GM21528 (cell line): ENCODE results near the gene TRIM72.
"Not testable (repeated sequence)": the region's sequence is repeated elsewhere in the genome, so short reads cannot be mapped to it uniquely, and the experiment has no call there.

Experiments
- ATAC-seq: cut with Tn5 transposase; IDR thresholded peaks from one replicate; pipeline ENCODE4 v1.9.1; 2021; ENCODE audit warnings: mild to moderate bottlenecking, moderate library complexity; ENCODE audit not compliant: unreplicated experiment, low FRiP score

The TRIM72 gene

DNA sequence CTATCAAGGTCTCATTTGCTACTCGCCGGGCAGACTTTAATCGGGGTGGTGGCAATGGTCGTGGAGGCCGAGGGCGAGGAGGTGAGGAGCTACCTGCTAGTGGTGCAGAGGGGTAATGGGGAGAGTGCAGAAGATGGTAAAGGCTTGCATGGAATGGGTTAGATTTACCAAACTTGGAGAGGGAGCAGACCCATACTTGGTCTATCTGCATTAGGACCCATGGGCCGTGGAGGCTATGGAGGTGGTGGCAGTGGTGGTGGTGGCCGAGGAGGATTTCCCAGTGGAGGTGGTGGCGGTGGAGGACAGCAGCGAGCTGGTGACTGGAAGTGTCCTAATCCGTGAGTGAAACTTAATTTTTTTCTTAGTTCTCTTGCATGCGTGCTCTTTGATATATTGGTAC, 23.9 kb upstream of the TRIM72 start:
- no peak for ATAC-seq

- ATAC-seq: no peak
These were observed 23.0 kb upstream of the TRIM72 start for GRCh38 chr16:31190818-31191444.

- no peak for ATAC-seq
These were observed 22.1 kb upstream of the TRIM72 start for GRCh38 chr16:31191697-31192428.

GRCh38 chr16:31192856-31193642, 20.9 kb upstream of the TRIM72 start:
- ATAC-seq: no peak

DNA sequence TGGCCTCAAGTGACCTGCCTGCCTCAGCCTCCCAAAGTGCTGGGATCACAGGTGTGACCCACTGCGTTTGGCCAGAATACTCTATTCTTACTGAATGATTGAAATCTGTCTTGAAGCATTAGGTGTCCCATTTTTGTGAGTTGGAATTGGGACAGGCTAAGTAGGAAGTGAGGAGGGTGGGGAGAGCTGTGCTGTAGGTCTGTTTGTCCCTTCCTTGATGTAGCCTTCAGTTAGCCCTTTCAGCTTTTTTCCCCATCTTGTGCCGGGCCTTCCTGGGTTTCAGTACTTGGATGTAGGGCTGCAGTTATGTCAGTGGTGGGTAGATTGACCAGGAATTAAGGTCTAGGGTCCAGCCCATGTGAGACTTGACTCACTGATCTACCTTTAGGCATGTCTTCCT, 20.0 kb upstream of the TRIM72 start:
- no peak for ATAC-seq

- no peak for ATAC-seq
These were observed 19.0 kb upstream of the TRIM72 start for GRCh38 chr16:31194898-31195297.

GRCh38 chr16:31195861-31196260, 18.1 kb upstream of the TRIM72 start:
- not testable (repeated sequence) for ATAC-seq

DNA sequence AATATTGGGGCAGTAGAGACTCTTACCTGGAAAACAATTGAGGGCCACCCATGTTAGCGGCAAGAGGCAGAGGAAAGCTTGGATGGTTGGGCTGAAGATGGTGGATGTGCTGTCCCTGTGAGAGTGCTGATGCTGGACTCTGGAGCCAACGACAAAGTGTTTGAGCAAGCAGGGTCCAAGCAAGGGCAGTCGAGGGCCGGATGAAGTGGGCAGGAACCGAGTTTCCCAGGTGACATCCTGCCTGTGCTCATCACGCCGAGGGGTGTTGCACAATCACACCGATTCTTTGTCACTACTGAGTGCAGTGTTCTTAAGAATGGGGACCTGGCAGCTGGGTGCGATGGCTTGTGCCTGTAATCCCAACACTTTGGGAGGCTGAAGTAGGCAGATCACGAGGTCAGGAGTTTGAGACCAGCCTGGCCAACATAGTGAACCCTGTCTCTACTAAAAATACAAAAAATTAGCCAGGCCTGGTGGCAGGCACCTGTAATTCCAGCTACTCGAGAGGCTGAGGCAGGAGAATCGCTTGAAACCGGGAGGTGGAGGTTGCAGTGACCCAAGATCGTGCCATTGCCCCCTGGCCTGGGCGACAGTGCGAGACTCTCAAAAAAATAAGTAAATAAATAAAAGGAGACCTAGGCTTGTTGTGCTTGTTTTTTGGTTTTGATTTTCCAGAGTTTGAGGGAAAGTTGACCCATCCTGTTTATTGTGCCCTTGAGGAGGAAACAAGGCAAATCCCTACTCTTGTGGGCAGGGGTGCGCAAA, 17.4 kb upstream of the TRIM72 start:
- ATAC-seq: no peak

GRCh38 chr16:31198207-31198882, 15.6 kb upstream of the TRIM72 start:
- no peak for ATAC-seq

- ATAC-seq: no peak
These were observed 14.4 kb upstream of the TRIM72 start for GRCh38 chr16:31199430-31200041.

DNA sequence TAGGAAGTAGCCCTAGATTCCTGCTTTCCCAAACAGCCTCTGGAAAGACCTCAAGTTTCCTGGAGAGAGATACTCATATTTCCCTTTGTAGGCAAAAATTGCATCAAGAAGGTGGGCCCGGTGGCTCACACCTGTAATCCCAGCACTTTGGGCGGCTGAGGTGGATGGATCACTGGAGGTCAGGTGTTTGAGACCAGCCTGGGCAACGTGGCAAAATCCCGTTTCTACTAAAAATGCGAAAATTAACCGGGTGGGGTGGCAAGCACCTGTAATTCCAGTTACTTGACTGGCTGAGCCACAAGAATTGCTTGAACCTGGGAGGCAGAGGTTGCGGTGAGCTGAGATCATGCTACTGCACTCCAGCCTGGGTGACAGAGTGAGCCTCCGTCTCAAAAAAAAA, 13.8 kb upstream of the TRIM72 start:
- ATAC-seq: not testable (repeated sequence)

DNA sequence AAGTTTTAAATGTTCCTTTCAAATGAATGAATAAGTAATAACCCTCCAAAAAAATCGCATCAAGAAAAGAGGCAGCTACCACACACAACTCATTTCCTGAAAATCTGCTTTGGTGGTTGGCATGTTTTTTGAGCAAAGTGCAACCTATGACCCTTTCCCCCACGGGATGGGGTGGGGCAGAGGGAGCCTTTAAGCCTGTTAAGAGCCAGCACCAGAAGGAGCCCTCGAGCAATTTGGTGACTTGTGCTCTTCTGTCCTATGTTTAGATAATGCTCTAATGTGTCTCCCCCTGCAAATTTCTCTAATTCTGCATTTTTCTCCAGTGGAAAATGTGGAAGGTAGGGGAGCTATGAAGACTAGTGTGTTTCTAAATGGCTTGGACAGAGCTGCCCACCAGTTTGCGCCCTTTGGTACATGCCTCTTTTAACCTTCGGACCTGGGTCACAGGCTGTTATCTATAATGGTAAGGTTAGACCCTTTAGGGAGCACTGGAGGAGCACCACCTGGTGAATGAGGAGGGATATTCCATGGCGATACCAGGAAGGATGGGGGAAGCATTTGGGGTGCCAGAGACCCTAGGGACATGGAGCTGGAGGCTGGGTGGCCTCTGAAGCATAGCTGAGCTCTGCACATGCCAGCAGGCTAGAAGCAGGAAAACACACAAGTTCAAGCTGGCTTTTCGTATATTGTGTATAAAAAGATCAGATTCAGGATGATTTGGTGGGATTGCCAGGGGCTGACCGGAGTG, 12.9 kb upstream of the TRIM72 start:
- ATAC-seq: no peak

GRCh38 chr16:31201582-31202413, 12.1 kb upstream of the TRIM72 start:
- ATAC-seq: peak; percentile 59

- ATAC-seq: peak; percentile 42
These were observed 11.2 kb upstream of the TRIM72 start, which contains the start of gene PYCARD for GRCh38 chr16:31202414-31203375. TSS of gene PYCARD (minus strand) at chr16:31202760. CDS start at chr16:31202690, 70 bp downstream.

DNA sequence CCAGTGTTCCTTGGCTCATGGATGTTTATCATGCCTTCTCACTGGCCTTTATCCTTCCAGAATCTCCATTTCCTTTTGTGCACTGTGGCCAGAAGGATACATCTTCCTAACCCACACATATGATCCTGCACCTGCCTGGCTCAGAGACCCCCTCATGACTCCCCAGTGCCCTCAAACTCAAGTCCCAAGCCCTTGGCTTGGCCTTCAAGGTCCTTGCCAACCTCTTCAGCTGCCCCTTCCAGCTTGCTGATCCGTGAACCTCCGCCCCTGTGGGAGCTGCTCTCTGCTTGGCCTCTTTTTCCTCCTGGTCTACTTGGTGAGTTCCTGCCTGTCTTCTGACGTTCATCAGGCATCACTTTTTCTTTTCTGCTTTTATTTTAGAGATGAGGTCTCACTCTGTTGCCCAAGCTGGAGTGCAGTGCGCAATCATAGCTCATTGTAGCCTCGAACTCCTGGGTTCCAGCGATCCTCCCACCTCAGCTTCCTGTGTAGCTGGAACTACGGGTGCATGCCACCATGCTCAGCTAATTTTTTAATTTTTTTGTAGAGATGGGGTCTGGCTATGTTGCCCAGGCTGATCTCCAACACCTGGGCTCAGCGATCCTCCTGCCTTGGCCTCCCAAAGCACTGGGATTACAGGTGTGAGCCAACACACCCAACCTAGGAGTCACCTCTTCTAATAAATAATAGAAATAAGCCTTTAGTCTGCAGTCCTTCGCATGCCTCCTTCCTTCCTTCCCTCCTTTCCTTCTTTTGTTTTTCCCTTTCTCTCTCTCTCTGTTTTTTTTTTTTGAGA, 8.8 kb upstream of the TRIM72 start:
- ATAC-seq: no peak

DNA sequence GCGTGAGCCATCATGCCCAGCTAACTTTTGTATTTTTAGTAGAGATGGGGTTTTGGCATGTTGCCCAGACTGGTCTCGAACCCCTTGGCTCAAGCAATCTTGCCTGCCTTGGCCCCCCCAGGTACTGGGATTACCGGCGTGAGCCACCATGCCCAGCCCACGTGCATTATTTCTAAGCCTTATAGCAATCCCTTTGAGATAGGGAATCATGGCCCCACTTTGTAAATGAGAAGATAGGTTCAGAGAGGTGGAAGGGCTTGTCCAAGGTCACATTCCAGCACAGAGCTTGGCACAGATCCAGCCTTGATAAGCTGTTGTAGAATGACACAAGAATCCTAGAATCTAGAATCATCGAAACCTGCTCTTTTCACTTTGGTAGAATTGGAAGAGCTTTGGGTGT, 7.1 kb upstream of the TRIM72 start:
- ATAC-seq: no peak
